ENCODE data around the gene ABCF1.

Gene ABCF1

GRCh38 chr6:30635834-30636233, 64.6 kb downstream of the ABCF1 start:
- DNase-seq: no peak

- DNase-seq: no peak
Measured at GRCh38 chr6:30640481-30640880, 69.2 kb downstream of the ABCF1 start.

- DNase-seq: no peak
Measured at GRCh38 chr6:30641048-30641447, 69.8 kb downstream of the ABCF1 start.

Data from NCI-H2081 (cell line).